ENCODE results near the gene GPSM3.
A peak's percentile ranks its signal among the peaks of the same experiment; 100 is the strongest.

Gene GPSM3

DNA sequence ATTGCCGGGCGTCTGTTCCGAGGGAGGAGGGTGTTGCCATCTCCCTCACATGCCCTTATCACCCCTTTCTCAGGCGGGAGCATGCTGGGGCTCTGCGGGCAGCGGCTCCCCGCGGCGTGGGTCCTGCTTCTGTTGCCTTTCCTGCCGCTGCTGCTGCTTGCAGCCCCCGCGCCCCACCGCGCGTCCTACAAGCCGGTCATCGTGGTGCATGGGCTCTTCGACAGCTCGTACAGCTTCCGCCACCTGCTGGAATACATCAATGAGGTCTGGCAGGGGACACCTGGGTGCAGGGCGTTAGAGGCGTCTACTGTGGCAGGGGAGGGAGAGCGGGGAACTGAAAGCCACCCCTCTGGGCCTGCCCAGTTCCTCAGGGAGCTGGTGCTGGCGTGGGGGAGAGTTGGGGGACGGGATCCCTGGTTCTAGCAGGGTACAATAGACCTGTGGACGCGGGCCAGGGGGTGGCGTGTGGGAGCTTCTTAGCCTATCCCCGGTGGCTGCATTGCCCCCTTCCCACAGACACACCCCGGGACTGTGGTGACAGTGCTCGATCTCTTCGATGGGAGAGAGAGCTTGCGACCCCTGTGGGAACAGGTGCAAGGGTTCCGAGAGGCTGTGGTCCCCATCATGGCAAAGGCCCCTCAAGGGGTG, 37.8 kb downstream of the GPSM3 start:
- TF ChIP-seq TAF1 (IDR thresholded peaks at IDR 0.05; ENCODE audit: borderline replicate concordance, insufficient read depth, low read length) (no peak), FOXP2 (optimal IDR thresholded peaks at IDR 0.05; ENCODE audit: borderline replicate concordance, extremely low read depth, extremely low read length, insufficient read depth) (peak; percentile 40)

DNA sequence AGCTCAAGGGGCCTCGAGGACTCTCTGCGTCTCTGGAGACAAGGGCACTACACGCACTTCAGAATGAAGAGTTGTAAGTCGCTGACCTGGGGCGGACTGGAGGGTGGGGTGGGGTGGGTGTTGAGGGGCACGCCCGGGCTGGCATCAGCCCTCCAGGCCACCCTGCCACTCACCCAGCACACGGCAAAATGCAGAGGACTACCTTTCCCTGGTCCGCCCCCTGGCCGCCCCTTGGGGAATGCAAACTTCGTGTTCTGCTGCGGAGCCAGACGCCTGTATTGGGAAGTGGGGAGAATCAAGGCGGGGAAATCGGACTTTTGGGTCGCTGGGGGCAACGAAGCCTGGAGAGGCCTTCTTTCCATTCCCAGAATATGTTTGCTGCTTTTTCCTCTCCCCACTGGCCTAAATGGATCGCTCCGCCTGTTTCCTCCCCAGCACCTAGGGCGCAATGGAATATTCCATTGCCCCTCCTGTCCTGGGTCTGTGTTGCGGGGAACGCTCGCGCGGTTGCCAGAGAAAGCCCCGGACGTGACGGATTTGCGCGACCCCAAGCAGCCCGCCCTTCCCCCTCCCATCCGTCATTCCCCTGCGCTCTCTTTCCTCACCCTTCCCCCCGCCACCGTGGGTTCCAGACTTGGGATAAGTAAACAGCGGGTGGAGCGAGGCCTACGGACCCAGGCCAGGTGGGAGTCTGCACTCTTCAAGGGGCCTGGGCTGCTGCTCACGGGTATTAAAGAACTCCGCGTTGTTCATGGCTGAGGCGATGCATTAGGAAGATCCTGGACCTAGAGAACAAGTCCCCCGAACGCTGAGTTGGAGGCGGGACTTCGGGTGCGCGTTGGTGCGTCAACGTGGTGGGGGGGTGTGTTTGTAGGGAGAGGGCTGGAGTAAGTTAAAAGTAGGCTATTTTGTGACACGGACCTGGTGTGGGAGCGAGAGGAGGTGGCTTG, 38.6 kb downstream of the GPSM3 start, which contains the start of gene PPT2:
Gene PPT2, plus strand, starts transcription at position 578 of the 950 bp plus-strand sequence. CDS start 454 bp downstream, outside the sequence.
- TF ChIP-seq, protein P1, sequence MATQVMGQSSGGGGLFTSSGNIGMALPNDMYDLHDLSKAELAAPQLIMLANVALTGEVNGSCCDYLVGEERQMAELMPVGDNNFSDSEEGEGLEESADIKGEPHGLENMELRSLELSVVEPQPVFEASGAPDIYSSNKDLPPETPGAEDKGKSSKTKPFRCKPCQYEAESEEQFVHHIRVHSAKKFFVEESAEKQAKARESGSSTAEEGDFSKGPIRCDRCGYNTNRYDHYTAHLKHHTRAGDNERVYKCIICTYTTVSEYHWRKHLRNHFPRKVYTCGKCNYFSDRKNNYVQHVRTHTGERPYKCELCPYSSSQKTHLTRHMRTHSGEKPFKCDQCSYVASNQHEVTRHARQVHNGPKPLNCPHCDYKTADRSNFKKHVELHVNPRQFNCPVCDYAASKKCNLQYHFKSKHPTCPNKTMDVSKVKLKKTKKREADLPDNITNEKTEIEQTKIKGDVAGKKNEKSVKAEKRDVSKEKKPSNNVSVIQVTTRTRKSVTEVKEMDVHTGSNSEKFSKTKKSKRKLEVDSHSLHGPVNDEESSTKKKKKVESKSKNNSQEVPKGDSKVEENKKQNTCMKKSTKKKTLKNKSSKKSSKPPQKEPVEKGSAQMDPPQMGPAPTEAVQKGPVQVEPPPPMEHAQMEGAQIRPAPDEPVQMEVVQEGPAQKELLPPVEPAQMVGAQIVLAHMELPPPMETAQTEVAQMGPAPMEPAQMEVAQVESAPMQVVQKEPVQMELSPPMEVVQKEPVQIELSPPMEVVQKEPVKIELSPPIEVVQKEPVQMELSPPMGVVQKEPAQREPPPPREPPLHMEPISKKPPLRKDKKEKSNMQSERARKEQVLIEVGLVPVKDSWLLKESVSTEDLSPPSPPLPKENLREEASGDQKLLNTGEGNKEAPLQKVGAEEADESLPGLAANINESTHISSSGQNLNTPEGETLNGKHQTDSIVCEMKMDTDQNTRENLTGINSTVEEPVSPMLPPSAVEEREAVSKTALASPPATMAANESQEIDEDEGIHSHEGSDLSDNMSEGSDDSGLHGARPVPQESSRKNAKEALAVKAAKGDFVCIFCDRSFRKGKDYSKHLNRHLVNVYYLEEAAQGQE (IDR thresholded peaks at IDR 0.05; ENCODE audit: insufficient read depth in 1 of 2, low read depth in 2 of 2, low read length in 2 of 2), result no peak; a peak in 1 of 4 replicates
- peak; percentile 90 for TF ChIP-seq FOXP2 (optimal IDR thresholded peaks at IDR 0.05; ENCODE audit: borderline replicate concordance, extremely low read depth, extremely low read length, insufficient read depth)
- 0 out of 2 replicates have a peak, but pooled peaks have one; percentile 20 for TF ChIP-seq TAF1 (IDR thresholded peaks at IDR 0.05; ENCODE audit: borderline replicate concordance, insufficient read depth, low read length)
- TF ChIP-seq SIN3A (IDR thresholded peaks at IDR 0.05; ENCODE audit: borderline replicate concordance, insufficient read depth, low read length), result peak; percentile 93; the same call in 1 of the 2 replicates
- TF ChIP-seq POLR2AphosphoS5 (IDR thresholded peaks at IDR 0.05; ENCODE audit: low read depth, low read length), result peak; percentile 86

- TF ChIP-seq POLR2AphosphoS5 (IDR thresholded peaks at IDR 0.05; ENCODE audit: low read depth, low read length), result no peak
- TF ChIP-seq SIN3A (IDR thresholded peaks at IDR 0.05; ENCODE audit: borderline replicate concordance, insufficient read depth, low read length), result no peak
- TF ChIP-seq FOXP2 (optimal IDR thresholded peaks at IDR 0.05; ENCODE audit: borderline replicate concordance, extremely low read depth, extremely low read length, insufficient read depth), result no peak
- TF ChIP-seq, protein P1 (IDR thresholded peaks at IDR 0.05; ENCODE audit: insufficient read depth in 1 of 2, low read depth in 2 of 2, low read length in 2 of 2), result no peak
- TF ChIP-seq TAF1 (IDR thresholded peaks at IDR 0.05; ENCODE audit: borderline replicate concordance, insufficient read depth, low read length), result no peak
Measured at GRCh38 chr6:32152769-32153563, 39.5 kb downstream of the GPSM3 start.

- TF ChIP-seq, protein P1 (IDR thresholded peaks at IDR 0.05; ENCODE audit: insufficient read depth in 1 of 2, low read depth in 2 of 2, low read length in 2 of 2), result no peak
- TF ChIP-seq SIN3A (IDR thresholded peaks at IDR 0.05; ENCODE audit: borderline replicate concordance, insufficient read depth, low read length) (no peak), FOXP2 (optimal IDR thresholded peaks at IDR 0.05; ENCODE audit: borderline replicate concordance, extremely low read depth, extremely low read length, insufficient read depth) (no peak), TAF1 (IDR thresholded peaks at IDR 0.05; ENCODE audit: borderline replicate concordance, insufficient read depth, low read length) (no peak), POLR2AphosphoS5 (IDR thresholded peaks at IDR 0.05; ENCODE audit: low read depth, low read length) (no peak)
Measured at GRCh38 chr6:32151863-32152768, 40.3 kb downstream of the GPSM3 start, which contains the start of gene PRRT1. Gene PRRT1, minus strand, starts transcription at chr6:32151939. Its CDS starts 112 bp downstream, at chr6:32151827.

Data from PFSK-1 (cell line).